Gastroesophageal sphincter (tissue), 3 donors: ENCODE data around the gene SLC14A1.

Experiments
- EP300 ChIP-seq: sonication (generic); formaldehyde crosslinking; IDR thresholded peaks from one replicate; pipeline ENCODE4 v1.6.1; 2017; ENCODE audit warnings: antibody characterized with exemption, mild to moderate bottlenecking
- POLR2A ChIP-seq, 2 donors: fragments of 450-650 bp; IDR thresholded peaks; one replicate each; pipeline ENCODE4 v1.6.1; 2017; ENCODE audit warnings: antibody characterized with exemption in 2 of 2, mild to moderate bottlenecking in 2 of 2, moderate library complexity in 1 of 2
- POLR2AphosphoS5 ChIP-seq: sonication (generic); formaldehyde crosslinking; IDR thresholded peaks from one replicate; pipeline ENCODE4 v1.6.1; 2017; ENCODE audit warnings: antibody characterized with exemption
- TF ChIP-seq, protein P1 (sequence below), 4 experiments: fragments of 200-600 bp in 2 of 4; fragments of 450-650 bp in 2 of 4; sonication (generic) in 1 of 4; IDR thresholded peaks; one replicate each; pipeline ENCODE4 v1.5.1; 2017 to 2019; ENCODE audit warnings: antibody characterized with exemption in 4 of 4, mild to moderate bottlenecking in 2 of 4, moderate library complexity in 2 of 4

DNA sequence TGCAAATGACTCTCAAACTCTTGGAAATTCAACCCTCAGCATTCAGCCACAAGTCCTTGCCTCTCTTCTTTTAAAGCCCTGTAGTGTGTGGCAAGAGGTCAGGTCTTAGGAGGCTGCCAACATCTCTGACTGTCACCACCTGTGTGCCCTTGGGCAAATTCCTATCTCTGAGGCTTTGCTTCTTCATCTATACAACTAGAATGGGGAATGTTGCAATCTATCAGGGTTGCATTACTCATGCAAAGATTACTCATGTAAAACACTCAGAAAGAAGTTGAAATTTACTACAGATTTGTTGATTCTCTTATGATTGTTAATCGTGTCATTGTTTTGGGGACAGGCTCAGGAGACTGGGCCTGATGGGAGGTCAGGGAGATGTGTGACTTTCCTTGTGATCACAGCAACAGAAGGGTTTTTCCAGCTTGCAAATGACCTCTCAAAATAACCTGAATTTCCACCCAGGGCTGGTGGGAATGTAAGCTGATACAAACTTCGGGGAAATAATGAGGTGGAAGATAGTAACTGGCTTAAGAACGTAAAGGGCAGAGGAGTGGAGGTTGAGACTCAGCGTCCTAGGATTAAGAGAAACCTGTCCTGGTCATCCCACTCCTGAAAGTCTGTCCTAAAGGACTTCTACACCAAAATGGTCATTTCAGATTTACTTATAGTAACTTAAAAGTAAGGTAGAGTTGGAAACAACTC is 69.4 kb downstream of the SLC14A1 start:
- TF ChIP-seq, protein P1, sequence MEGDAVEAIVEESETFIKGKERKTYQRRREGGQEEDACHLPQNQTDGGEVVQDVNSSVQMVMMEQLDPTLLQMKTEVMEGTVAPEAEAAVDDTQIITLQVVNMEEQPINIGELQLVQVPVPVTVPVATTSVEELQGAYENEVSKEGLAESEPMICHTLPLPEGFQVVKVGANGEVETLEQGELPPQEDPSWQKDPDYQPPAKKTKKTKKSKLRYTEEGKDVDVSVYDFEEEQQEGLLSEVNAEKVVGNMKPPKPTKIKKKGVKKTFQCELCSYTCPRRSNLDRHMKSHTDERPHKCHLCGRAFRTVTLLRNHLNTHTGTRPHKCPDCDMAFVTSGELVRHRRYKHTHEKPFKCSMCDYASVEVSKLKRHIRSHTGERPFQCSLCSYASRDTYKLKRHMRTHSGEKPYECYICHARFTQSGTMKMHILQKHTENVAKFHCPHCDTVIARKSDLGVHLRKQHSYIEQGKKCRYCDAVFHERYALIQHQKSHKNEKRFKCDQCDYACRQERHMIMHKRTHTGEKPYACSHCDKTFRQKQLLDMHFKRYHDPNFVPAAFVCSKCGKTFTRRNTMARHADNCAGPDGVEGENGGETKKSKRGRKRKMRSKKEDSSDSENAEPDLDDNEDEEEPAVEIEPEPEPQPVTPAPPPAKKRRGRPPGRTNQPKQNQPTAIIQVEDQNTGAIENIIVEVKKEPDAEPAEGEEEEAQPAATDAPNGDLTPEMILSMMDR (IDR thresholded peaks at IDR 0.05) = no peak
- no peak for TF ChIP-seq POLR2A (IDR thresholded peaks at IDR 0.05)
- no peak for TF ChIP-seq POLR2AphosphoS5
- TF ChIP-seq EP300 = no peak
